HG03460 (cell line): ENCODE measurements around the gene ABHD2.
"Not testable (repeated sequence)": the region's sequence is repeated elsewhere in the genome, so short reads cannot be mapped to it uniquely, and the experiment has no call there.

Source experiments
- ATAC-seq: cut with Tn5 transposase; IDR thresholded peaks from one replicate; pipeline ENCODE4 v1.9.1; 2021; ENCODE audit not compliant: unreplicated experiment

Gene ABHD2

GRCh38 chr15:89217031-89217430, 128.8 kb downstream of the ABHD2 start:
- no peak for ATAC-seq

GRCh38 chr15:89217686-89218376, 129.6 kb downstream of the ABHD2 start:
- no peak for ATAC-seq

DNA sequence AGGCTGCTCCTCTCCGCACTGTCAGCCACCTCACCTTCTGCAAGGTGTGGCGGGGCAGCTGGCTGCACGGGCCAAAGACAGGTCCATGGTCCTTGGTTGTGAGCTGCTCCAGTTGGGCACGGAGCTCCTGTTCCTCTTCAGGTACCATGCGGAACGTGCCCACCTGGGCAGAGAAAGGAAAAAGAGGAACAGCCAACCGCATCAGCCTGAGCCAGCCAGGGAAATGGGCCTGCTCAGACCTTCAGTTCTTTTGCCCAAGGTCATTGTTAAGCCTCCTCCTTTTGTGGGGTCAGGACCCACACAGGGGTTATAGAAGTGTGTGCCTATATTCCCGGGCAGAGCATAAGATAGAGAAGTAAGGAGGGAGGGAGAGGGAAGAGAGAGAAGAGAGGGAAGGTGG, 130.3 kb downstream of the ABHD2 start:
- no peak for ATAC-seq

- no peak for ATAC-seq
These were observed 133.3 kb downstream of the ABHD2 start, which contains the start of gene RLBP1 for GRCh38 chr15:89221543-89221942. Gene RLBP1 (minus strand): TSS chr15:89221579. CDS start chr15:89218975, 2,604 bp downstream.

DNA sequence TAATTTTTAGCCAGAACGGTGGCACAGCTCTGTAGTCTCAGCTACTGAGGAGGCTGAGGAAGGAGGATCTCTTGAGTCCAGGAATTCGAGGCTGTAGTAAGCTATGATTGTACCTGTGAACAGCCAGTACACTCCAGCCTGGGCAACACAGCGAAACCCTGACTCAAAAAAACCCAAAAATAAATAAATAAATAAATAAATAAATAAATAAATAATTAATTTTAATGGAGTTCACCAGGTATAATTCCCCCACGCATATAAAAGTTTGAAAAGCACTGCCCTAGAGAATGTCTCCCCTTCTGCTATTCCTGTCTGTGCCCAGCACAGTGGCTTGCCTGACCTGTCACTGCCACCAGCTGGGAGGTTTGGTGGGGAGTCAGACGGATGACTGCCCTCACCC, 137.3 kb downstream of the ABHD2 start:
- no peak for ATAC-seq

GRCh38 chr15:89226359-89227221, 138.3 kb downstream of the ABHD2 start:
- ATAC-seq, result no peak

DNA sequence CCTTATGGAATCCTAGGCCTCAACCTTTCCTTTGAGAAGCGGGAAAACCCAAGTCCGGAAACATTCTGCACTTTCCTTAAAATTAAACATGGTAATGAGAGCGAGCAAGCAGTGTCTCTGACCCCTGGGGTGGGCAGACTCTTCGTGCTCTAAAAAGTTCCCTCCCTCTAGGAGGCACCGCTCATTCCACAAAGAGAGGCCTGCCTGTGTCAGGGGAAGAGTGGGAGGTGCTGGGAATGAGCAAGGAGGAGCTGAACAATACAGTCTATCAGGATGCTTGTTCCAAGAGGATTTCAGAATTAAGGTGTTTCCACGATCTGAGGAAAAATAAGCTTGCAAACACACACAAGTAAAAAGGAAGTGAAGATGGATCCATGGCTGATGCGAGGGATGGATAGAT, 139.2 kb downstream of the ABHD2 start:
- no peak for ATAC-seq

DNA sequence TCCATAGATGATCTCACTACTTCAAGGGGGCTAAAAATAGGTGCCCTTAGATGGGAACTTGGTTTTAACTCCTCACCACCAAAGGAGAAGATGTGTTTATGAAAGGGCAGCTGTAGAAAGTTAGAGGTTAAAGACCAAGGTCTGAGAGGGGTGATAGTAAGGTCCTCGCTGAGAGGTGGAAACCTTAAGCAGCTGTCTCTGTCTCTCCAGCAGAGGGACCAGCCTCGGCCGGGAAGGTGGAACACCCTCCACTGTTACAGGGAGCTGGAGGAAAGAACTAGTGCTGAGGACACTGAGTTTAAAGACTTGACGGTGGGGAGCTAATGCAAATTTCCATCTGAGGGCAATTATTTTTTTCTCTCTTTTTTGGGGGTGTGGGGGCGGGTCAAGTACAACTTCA, 142.0 kb downstream of the ABHD2 start:
- no peak for ATAC-seq

DNA sequence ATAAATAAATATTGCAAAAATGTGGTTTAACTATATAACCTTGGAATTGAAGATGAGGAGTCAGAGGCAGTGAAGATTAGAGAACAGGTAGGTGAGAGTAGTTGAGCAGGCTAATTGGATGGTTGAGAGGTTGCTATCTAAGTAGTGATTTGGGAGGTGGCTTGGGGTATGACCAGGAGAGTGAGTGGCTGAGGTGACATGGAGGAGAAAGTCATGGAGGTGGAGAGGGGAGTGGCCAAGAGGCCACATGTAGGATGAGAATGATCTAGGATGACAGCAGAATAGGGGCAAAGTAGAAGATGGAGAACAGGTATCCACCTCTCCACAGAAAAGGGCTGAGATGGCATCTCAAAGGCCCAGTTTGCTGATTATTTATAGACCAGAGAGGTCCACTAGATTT, 143.6 kb downstream of the ABHD2 start:
- ATAC-seq, result no peak

DNA sequence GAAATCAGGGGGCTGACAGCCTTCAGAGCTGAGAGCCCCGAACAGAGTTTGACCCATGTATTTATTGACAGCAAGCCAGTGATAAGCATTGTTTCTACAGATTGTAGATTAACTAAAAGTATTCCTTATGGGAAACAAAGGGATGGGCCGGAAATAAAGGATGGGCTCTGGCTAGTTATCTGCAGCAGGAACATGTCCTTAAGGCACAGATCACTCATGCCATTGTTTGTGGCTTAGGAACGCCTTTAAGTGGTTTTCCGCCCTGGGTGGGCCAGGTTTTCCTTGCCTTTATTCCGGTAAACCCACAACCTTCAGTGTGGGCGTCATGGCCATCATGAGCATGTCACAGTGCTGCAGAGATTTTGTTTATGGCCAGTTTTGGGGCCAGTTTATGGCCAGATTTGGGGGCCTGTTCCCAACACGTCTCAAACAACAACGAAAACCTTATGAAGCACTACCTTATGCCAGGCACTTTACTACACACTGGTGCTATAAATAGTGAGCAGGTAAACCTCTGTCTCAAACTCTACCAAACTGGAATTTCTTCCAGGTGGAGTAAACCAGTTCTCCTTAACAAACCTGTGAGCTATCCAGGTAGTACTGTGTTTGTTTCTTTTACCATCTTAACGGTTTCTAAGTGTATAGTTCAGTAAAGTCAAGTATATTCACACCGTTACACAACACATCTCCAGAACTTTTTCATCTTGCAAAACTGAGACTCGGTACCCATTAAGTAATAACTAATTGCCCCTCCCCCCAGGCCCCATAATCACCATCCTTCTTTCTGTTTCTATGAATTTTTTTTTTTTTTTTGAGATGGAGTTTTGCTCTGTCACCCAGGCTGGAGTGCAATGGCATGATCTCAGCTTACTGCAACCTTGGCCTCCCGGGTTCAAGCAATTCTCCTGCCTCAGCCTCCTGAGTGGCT, 151.9 kb downstream of the ABHD2 start:
- ATAC-seq, result not testable (repeated sequence)

GRCh38 chr15:89243046-89243690, 154.9 kb downstream of the ABHD2 start:
- no peak for ATAC-seq

GRCh38 chr15:89243691-89244573, 155.7 kb downstream of the ABHD2 start, which contains the start of gene FANCI:
Gene FANCI (plus strand): TSS chr15:89243979. CDS start chr15:89247648, 3,669 bp downstream.
- peak; percentile 96 for ATAC-seq

GRCh38 chr15:89244574-89244903, 156.3 kb downstream of the ABHD2 start:
- ATAC-seq, result peak; percentile 16

DNA sequence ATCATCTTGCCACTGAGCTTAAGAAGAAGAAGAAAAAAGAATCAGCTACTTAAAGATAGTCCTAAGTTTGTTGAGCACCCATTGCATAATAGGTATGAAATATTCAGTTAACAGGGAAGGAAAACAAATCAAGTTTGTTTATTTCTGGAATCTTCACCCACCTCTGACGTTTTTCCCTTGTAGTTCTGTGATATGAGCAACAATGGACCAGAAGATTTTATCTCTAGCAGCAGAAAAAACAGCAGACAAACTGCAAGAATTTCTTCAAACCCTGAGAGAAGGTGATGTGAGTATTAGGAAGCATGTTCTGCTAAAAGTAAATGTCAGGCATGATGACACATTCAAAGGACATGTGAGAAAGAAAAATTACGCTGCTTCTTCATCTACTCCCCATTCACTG, 159.2 kb downstream of the ABHD2 start:
- ATAC-seq, result no peak

- no peak for ATAC-seq
These were observed 160.3 kb downstream of the ABHD2 start for GRCh38 chr15:89248584-89248983.

DNA sequence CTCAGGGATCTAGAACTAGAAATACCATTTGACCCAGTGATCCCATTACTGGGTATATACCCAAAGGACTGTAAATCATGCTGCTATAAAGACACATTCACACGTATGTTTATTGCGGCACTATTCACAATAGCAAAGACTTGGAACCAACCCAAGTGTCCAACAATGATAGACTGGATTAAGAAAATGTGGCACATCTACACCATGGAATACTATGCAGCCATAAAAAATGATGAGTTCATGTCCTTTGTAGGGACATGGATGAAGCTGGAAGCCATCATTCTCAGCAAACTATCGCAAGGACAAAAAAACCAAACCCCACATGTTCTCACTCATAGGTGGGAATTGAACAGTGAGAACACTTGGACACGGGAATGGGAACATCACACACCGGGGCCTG, 161.9 kb downstream of the ABHD2 start:
- ATAC-seq, result not testable (repeated sequence)
